ENCODE results near the gene CRHBP. TPM values are rescaled to one million over a fixed set of nuclear protein-coding genes. Genes with fewer than 3 reads are reported as not detected.
"Not testable (repeated sequence)": the region's sequence is repeated elsewhere in the genome, so short reads cannot be mapped to it uniquely, and the experiment has no call there.

CRHBP gene
- total RNA-seq, 2 donors from 2014 or later = 2.0 to 3.2 TPM

DNA sequence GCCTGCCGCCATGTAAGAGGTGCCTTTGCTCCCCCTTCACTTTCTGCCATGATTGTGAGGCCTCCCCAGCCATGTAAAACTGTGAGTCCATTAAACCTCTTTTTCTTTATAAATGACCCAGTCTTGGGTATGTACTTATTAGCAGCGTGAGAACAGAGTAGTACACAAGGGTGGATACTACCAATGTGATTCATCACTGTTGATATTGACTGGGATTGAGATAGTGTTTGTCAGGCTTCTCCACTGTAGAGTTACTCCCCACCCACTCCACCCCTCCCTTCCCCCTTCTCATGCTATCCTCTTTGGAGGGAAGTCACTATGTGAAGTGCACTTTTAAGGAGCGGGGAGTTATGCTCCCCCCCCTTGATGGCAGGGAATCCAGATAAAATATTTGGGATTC lies 11.4 kb upstream of the CRHBP start:
- Histone ChIP-seq H3K27me3 (replicated peaks; ENCODE audit: insufficient read depth) (no peaks in the 10 kb centered on the region), H3K36me3 (no peaks in the 10 kb centered on the region), H3K9me3 (no peaks in the 10 kb centered on the region), H3K4me1 (ENCODE audit: control insufficient read depth in 1 of 2, low read depth in 2 of 2) (no peaks in the 10 kb centered on the region), H3K4me3 (no peak overlapping the region), H3K27ac (no peak overlapping the region)
- no peak for DNase-seq (ENCODE audit: low spot score)
- TF ChIP-seq, protein P1, sequence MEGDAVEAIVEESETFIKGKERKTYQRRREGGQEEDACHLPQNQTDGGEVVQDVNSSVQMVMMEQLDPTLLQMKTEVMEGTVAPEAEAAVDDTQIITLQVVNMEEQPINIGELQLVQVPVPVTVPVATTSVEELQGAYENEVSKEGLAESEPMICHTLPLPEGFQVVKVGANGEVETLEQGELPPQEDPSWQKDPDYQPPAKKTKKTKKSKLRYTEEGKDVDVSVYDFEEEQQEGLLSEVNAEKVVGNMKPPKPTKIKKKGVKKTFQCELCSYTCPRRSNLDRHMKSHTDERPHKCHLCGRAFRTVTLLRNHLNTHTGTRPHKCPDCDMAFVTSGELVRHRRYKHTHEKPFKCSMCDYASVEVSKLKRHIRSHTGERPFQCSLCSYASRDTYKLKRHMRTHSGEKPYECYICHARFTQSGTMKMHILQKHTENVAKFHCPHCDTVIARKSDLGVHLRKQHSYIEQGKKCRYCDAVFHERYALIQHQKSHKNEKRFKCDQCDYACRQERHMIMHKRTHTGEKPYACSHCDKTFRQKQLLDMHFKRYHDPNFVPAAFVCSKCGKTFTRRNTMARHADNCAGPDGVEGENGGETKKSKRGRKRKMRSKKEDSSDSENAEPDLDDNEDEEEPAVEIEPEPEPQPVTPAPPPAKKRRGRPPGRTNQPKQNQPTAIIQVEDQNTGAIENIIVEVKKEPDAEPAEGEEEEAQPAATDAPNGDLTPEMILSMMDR (IDR thresholded peaks at IDR 0.05) = no peak
- ATAC-seq (ENCODE audit: insufficient number of reproducible peaks, low FRiP score, low read depth) = no peak

DNA sequence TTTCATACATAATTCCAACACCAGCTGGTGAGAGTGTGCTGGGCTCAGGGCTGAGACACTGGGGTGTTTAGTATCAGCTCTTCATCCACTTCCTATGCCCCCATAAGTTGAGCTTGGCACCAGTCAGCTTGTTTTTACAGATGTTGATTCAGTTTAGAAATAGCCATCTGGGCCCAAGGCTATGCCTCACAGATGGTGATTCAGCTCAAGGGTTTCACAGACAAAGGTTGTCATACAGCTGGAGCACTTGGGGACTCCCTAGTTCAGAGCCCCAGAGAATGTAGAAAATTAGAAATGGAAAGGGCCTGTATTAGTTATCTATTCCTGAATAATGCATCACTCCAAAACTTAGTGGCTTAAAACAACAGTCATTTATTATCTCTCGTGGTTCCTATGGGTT lies 10.3 kb upstream of the CRHBP start:
- no peak for ATAC-seq (ENCODE audit: insufficient number of reproducible peaks, low FRiP score, low read depth)
- Histone ChIP-seq H3K27me3 (replicated peaks; ENCODE audit: insufficient read depth) (no peaks in the 10 kb centered on the region), H3K36me3 (no peaks in the 10 kb centered on the region), H3K27ac (no peak overlapping the region), H3K4me1 (ENCODE audit: control insufficient read depth in 1 of 2, low read depth in 2 of 2) (no peaks in the 10 kb centered on the region), H3K4me3 (no peak overlapping the region), H3K9me3 (no peaks in the 10 kb centered on the region)
- DNase-seq (ENCODE audit: low spot score) = no peak
- TF ChIP-seq, protein P1 (IDR thresholded peaks at IDR 0.05) = no peak

DNA sequence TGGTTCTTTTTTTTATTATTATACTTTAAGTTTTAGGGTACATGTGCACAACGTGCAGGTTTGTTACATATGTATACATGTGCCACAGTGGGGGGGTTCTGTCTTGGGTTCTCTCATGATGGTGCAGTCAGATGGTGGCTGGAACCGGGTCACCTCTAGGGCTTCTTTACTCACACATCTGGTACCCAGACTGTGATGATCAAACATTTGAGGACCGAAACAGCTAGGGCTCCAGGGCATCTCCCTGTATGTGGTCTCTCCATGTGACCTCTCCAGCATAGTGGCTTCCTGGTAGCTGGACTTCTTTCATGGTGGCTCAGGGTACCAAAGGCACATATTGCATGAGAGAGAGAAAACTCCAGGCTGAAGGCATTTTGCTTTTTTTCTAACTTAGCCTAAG lies 9.8 kb upstream of the CRHBP start:
- TF ChIP-seq, protein P1 (IDR thresholded peaks at IDR 0.05) = no peak
- Histone ChIP-seq H3K9me3 (no peaks in the 10 kb centered on the region), H3K4me3 (no peak overlapping the region), H3K36me3 (no peaks in the 10 kb centered on the region), H3K27me3 (replicated peaks; ENCODE audit: insufficient read depth) (no peaks in the 10 kb centered on the region), H3K27ac (no peak overlapping the region), H3K4me1 (ENCODE audit: control insufficient read depth in 1 of 2, low read depth in 2 of 2) (no peaks in the 10 kb centered on the region)
- ATAC-seq (ENCODE audit: insufficient number of reproducible peaks, low FRiP score, low read depth) (no peak), DNase-seq (ENCODE audit: low spot score) (no peak)

DNA sequence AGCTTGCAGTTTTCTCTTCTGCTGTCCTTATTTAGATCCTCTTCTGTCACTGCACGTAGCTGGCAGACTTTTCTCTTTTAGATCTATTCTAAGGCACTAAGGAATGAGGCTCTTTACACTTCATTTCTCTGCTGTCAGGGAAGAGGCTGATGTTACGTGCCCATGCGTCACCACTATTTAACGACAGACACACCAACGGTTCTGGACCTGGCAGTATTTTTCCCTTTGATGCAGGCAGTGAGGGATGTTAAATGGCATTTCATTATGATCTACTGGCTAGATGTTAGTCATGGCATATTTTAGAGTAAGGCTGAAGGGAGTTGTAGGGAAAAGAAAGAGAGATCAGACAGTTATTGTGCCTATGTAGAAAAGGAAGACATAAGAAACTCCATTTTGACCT lies 8.2 kb upstream of the CRHBP start:
- Histone ChIP-seq H3K27me3 (replicated peaks; ENCODE audit: insufficient read depth) (no peaks in the 10 kb centered on the region), H3K36me3 (no peaks in the 10 kb centered on the region), H3K27ac (no peak overlapping the region), H3K4me1 (ENCODE audit: control insufficient read depth in 1 of 2, low read depth in 2 of 2) (no peaks in the 10 kb centered on the region), H3K9me3 (no peaks in the 10 kb centered on the region), H3K4me3 (no peak overlapping the region)
- DNase-seq (ENCODE audit: low spot score) (no peak), ATAC-seq (ENCODE audit: insufficient number of reproducible peaks, low FRiP score, low read depth) (no peak)
- TF ChIP-seq, protein P1 (IDR thresholded peaks at IDR 0.05) = no peak

DNA sequence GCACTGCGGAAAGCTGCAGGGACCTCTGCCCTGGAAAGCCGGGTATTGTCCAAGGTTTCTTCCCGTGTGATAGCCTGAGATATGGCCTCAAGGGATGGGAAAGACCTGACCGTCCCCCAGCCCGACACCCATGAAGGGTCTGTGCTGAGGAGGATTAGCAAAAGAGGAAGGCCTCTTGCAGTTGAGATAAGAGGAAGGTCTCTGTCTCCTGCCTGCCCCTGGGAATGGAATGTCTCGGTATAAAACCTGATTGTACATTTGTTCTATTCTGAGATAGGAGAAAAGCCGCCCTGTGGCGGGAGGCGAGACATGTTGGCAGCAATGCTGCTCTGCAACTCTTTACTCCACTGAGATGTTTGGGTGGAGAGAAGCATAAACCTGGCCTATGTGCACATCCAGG lies 7.6 kb upstream of the CRHBP start:
- H3K9me3 ChIP-seq; H3K36me3 ChIP-seq; H3K27me3 ChIP-seq (replicated peaks; ENCODE audit: insufficient read depth); H3K4me3 ChIP-seq; ATAC-seq (ENCODE audit: insufficient number of reproducible peaks, low FRiP score, low read depth); H3K27ac ChIP-seq; H3K4me1 ChIP-seq (ENCODE audit: control insufficient read depth in 1 of 2, low read depth in 2 of 2); DNase-seq (ENCODE audit: low spot score): not testable (repeated sequence)

DNA sequence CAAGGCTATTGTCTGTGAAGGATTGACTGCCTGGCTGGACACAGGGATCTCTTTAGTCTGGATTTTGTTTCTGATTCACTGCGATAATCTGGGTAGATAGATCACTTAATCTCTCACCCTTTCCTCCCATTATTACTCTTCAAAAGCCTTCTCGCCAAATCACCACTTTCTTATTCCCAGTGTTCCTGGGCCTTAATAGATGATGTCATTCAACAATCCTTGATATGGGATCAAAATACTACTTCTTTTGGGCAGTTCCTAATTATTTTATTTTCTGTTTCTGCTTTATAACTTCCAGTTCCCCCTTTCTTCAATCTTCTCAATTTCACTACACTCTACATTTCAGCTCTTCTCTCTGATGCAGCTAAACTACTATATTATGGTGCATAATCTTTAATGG lies 6.8 kb upstream of the CRHBP start:
- TF ChIP-seq, protein P1 (IDR thresholded peaks at IDR 0.05) = no peak
- Histone ChIP-seq H3K9me3 (no peaks in the 10 kb centered on the region), H3K4me1 (ENCODE audit: control insufficient read depth in 1 of 2, low read depth in 2 of 2) (no peaks in the 10 kb centered on the region), H3K4me3 (no peak overlapping the region), H3K36me3 (no peaks in the 10 kb centered on the region), H3K27me3 (replicated peaks; ENCODE audit: insufficient read depth) (no peaks in the 10 kb centered on the region), H3K27ac (no peak overlapping the region)
- no peak for ATAC-seq (ENCODE audit: insufficient number of reproducible peaks, low FRiP score, low read depth)
- no peak for DNase-seq (ENCODE audit: low spot score)

Data from thoracic aorta (tissue), 2 donors.